Measurements from ENCODE around the gene ITIH5.

DNA sequence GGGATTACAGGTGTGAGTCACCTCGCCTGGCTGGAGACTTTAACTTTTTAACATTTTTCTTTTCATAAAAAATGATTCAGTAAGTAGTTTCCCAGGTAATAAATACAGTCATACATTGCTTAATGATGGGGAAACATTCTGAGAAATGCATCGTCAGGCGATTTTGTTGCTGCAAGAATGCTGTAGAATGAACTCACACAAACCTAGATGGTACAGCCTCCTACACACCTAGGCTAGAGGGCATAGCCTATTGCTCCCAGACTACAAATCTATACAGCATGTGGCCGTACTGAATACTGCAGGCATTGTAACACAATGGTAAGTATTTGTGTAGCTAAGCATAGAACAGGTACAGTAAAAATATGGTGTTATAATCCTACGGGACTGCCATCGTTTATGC is 147.4 kb downstream of the ITIH5 start:
- TF ChIP-seq, protein P1, sequence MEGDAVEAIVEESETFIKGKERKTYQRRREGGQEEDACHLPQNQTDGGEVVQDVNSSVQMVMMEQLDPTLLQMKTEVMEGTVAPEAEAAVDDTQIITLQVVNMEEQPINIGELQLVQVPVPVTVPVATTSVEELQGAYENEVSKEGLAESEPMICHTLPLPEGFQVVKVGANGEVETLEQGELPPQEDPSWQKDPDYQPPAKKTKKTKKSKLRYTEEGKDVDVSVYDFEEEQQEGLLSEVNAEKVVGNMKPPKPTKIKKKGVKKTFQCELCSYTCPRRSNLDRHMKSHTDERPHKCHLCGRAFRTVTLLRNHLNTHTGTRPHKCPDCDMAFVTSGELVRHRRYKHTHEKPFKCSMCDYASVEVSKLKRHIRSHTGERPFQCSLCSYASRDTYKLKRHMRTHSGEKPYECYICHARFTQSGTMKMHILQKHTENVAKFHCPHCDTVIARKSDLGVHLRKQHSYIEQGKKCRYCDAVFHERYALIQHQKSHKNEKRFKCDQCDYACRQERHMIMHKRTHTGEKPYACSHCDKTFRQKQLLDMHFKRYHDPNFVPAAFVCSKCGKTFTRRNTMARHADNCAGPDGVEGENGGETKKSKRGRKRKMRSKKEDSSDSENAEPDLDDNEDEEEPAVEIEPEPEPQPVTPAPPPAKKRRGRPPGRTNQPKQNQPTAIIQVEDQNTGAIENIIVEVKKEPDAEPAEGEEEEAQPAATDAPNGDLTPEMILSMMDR (IDR thresholded peaks at IDR 0.05) = no peak
- no peak for TF ChIP-seq POLR2A (IDR thresholded peaks at IDR 0.05)
